Neural cell (in vitro differentiated cells): ENCODE data around the gene CCNA2. TPM values are rescaled to one million over a fixed set of nuclear protein-coding genes. Genes with fewer than 3 reads are reported as not detected.

ENCODE experiments used
- H2AFZ ChIP-seq: fragments of 200-600, 300-800 bp; sonication (generic), shearing (Covaris generic); 2 replicates; pipeline ENCODE4 v1.6.0; 2014; ENCODE audit warnings: low read depth, mild to moderate bottlenecking, antibody characterized with exemption, low read length, moderate library complexity
- H3F3A ChIP-seq: fragments of 200-600 bp; shearing (Covaris generic); 2 replicates; pipeline ENCODE4 v1.6.1; 2016; ENCODE audit warnings: mild to moderate bottlenecking, moderate library complexity, mixed read lengths, antibody characterized with exemption, low read length; ENCODE audit not compliant: insufficient read depth, poor library complexity, severe bottlenecking
- H3K27ac ChIP-seq: fragments of 200-600, 300-800 bp; sonication (generic), shearing (Covaris generic); 2 replicates; pipeline ENCODE4 v1.5.1; 2014; ENCODE audit warnings: mild to moderate bottlenecking, low read length, moderate library complexity
- H3K27me3 ChIP-seq: fragments of 300-800, 200-600 bp; sonication (generic), shearing (Covaris generic); 2 replicates; pipeline ENCODE4 v1.6.0; 2014; ENCODE audit warnings: mild to moderate bottlenecking, low read depth, low read length, moderate library complexity; ENCODE audit not compliant: insufficient read depth
- H3K36me3 ChIP-seq: fragments of 300-800, 200-600 bp; sonication (generic), shearing (Covaris generic); 2 replicates; pipeline ENCODE4 v1.5.1; 2014; ENCODE audit warnings: mild to moderate bottlenecking, antibody characterized with exemption, low read length, moderate library complexity; ENCODE audit not compliant: insufficient read depth
- H3K4me2 ChIP-seq: fragments of 300-800, 200-600 bp; sonication (generic), shearing (Covaris generic); 2 replicates; pipeline ENCODE4 v1.6.0; 2014; ENCODE audit warnings: mild to moderate bottlenecking, low read length
- H3K4me3 ChIP-seq: fragments of 300-800, 200-600 bp; sonication (generic), shearing (Covaris generic); 2 replicates; pipeline ENCODE4 v1.5.1; 2014; ENCODE audit warnings: mild to moderate bottlenecking, low read length, moderate library complexity
- H3K79me2 ChIP-seq: fragments of 200-600 bp; shearing (Covaris generic); replicated peaks from 2 replicates; pipeline ENCODE4 v1.6.0; 2014; ENCODE audit warnings: mild to moderate bottlenecking, low read length, moderate library complexity; ENCODE audit not compliant: insufficient read depth
- H3K9ac ChIP-seq: fragments of 300-800, 200-600 bp; sonication (generic), shearing (Covaris generic); 2 replicates; pipeline ENCODE4 v1.6.1; 2016; ENCODE audit warnings: mild to moderate bottlenecking, low read length, mixed read lengths
- H3K9me2 ChIP-seq: fragments of 200-600 bp; shearing (Covaris generic); 2 replicates; pipeline ENCODE4 v1.6.1; 2016; ENCODE audit warnings: mild to moderate bottlenecking, low read length, mixed read lengths; ENCODE audit not compliant: insufficient read depth
- H3K9me3 ChIP-seq: fragments of 200-600, 300-800 bp; sonication (generic), shearing (Covaris generic); 2 replicates; pipeline ENCODE4 v1.6.1; 2016; ENCODE audit warnings: mild to moderate bottlenecking, mixed run types, low read length, moderate library complexity, mixed read lengths
- H4K20me1 ChIP-seq: fragments of 200-600 bp; shearing (Covaris generic); 2 replicates; pipeline ENCODE4 v1.6.1; 2016; ENCODE audit warnings: mild to moderate bottlenecking, mixed run types; ENCODE audit not compliant: insufficient read depth
- EP300 ChIP-seq: fragments of 450-650 bp; conservative IDR thresholded peaks from 2 replicates; pipeline ENCODE4 v1.6.1; 2014; ENCODE audit warnings: antibody characterized with exemption, mild to moderate bottlenecking, moderate library complexity; ENCODE audit not compliant: poor library complexity, severe bottlenecking
- EZH2 ChIP-seq: fragments of 200-600, 300-800 bp; shearing (Covaris generic), sonication (generic); IDR thresholded peaks from 2 replicates; pipeline ENCODE4 v1.6.1; 2014; ENCODE audit warnings: antibody characterized with exemption, low read length, borderline replicate concordance, mild to moderate bottlenecking; ENCODE audit not compliant: insufficient read depth, poor library complexity, severe bottlenecking
- MXI1 ChIP-seq: fragments of 450-650 bp; conservative IDR thresholded peaks from 2 replicates; pipeline ENCODE4 v1.6.1; 2014; ENCODE audit warnings: antibody characterized with exemption, mild to moderate bottlenecking; ENCODE audit not compliant: poor library complexity, severe bottlenecking
- POLR2AphosphoS5 ChIP-seq: IDR thresholded peaks from 2 replicates; pipeline ENCODE4 v1.6.1; 2012
- RAD21 ChIP-seq: fragments of 450-650 bp; conservative IDR thresholded peaks from 2 replicates; pipeline ENCODE4 v1.6.1; 2014; ENCODE audit warnings: antibody characterized with exemption, mild to moderate bottlenecking, moderate library complexity
- SMC3 ChIP-seq: fragments of 450-650 bp; conservative IDR thresholded peaks from 2 replicates; pipeline ENCODE4 v1.6.1; 2014; ENCODE audit warnings: antibody characterized with exemption, mild to moderate bottlenecking, moderate library complexity; ENCODE audit not compliant: poor library complexity
- TAF1 ChIP-seq: IDR thresholded peaks from 2 replicates; pipeline ENCODE4 v1.6.1; 2012; ENCODE audit warnings: low read depth
- polyA plus RNA-seq: library from polyadenylated mRNA; depleted of rRNA; stranded (reverse); fragments of >200 nt; gene quantifications from 2 replicates; pipeline ENCODE4 v1.2.3, GENCODE V29; 2014
- TF ChIP-seq, protein P1 (sequence below): IDR thresholded peaks from 2 replicates; pipeline ENCODE4 v1.6.1; 2012; ENCODE audit warnings: borderline replicate concordance
- TF ChIP-seq, protein P2 (sequence below): fragments of 450-650 bp; IDR thresholded peaks from 2 replicates; pipeline ENCODE4 v1.5.1; 2014; ENCODE audit warnings: antibody characterized with exemption, mild to moderate bottlenecking, moderate library complexity; ENCODE audit not compliant: poor library complexity, severe bottlenecking

The CCNA2 gene
- polyA plus RNA-seq, 1 donor from 2014 or later: 7.5 TPM

DNA sequence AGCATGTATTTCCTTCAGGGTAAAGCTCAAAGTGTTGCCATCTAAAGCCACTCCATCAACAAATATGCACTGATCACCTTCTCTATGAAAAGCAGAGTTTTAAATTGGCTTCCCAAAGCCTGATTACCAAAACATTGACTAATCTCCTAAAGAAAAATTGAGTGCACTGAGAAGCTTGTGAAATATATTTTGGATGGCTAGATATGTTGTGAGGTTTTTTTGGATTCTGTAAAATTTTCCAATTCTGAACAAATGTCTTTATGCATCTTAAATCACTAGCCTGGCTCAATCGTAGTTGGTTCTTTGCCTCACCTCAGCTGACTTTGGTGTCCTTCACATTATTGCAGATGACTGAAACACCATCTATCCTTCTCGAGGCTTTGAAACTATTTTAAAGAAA lies 37.5 kb downstream of the CCNA2 start:
- Histone ChIP-seq H3K27ac (no peak overlapping the region), H3K79me2 (no peaks in the 10 kb centered on the region), H3K27me3 (no peaks in the 10 kb centered on the region), H3K9me2 (no peaks in the 10 kb centered on the region), H3K4me2 (no peak overlapping the region), H3F3A (no peaks in the 10 kb centered on the region), H3K9ac (no peak overlapping the region), H4K20me1 (no peaks in the 10 kb centered on the region), H3K9me3 (no peaks in the 10 kb centered on the region), H3K4me3 (no peak overlapping the region), H2AFZ (no peak overlapping the region), H3K36me3 (no peaks in the 10 kb centered on the region)
- TF ChIP-seq MXI1 (no peak), SMC3 (no peak), POLR2AphosphoS5 (no peak), TAF1 (no peak), RAD21 (no peak), EZH2 (no peak), EP300 (no peak)
- TF ChIP-seq, protein P1, sequence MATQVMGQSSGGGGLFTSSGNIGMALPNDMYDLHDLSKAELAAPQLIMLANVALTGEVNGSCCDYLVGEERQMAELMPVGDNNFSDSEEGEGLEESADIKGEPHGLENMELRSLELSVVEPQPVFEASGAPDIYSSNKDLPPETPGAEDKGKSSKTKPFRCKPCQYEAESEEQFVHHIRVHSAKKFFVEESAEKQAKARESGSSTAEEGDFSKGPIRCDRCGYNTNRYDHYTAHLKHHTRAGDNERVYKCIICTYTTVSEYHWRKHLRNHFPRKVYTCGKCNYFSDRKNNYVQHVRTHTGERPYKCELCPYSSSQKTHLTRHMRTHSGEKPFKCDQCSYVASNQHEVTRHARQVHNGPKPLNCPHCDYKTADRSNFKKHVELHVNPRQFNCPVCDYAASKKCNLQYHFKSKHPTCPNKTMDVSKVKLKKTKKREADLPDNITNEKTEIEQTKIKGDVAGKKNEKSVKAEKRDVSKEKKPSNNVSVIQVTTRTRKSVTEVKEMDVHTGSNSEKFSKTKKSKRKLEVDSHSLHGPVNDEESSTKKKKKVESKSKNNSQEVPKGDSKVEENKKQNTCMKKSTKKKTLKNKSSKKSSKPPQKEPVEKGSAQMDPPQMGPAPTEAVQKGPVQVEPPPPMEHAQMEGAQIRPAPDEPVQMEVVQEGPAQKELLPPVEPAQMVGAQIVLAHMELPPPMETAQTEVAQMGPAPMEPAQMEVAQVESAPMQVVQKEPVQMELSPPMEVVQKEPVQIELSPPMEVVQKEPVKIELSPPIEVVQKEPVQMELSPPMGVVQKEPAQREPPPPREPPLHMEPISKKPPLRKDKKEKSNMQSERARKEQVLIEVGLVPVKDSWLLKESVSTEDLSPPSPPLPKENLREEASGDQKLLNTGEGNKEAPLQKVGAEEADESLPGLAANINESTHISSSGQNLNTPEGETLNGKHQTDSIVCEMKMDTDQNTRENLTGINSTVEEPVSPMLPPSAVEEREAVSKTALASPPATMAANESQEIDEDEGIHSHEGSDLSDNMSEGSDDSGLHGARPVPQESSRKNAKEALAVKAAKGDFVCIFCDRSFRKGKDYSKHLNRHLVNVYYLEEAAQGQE: no peak
- TF ChIP-seq, protein P2, sequence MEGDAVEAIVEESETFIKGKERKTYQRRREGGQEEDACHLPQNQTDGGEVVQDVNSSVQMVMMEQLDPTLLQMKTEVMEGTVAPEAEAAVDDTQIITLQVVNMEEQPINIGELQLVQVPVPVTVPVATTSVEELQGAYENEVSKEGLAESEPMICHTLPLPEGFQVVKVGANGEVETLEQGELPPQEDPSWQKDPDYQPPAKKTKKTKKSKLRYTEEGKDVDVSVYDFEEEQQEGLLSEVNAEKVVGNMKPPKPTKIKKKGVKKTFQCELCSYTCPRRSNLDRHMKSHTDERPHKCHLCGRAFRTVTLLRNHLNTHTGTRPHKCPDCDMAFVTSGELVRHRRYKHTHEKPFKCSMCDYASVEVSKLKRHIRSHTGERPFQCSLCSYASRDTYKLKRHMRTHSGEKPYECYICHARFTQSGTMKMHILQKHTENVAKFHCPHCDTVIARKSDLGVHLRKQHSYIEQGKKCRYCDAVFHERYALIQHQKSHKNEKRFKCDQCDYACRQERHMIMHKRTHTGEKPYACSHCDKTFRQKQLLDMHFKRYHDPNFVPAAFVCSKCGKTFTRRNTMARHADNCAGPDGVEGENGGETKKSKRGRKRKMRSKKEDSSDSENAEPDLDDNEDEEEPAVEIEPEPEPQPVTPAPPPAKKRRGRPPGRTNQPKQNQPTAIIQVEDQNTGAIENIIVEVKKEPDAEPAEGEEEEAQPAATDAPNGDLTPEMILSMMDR: no peak

DNA sequence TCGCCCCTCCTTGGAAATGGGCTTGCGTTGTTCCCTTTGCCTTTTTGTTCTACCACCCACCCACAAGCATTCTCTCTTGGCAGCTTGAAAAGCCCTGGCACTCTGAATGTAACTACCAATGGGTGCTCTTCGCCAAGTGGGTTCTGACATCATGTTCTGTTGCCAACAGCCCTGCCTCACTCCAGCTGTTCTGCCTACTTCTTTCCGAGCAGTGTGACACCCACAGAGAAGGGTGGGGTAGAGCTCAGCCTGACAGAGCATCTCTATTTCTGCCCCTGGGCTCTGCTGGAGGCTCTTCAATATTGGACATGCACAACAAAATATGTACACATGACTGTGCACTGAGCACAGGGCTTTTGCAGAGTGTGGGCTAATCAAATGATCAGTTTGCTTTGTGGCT lies 38.2 kb downstream of the CCNA2 start:
- H3K9ac ChIP-seq: no peak overlapping the region
- no peaks in the 10 kb centered on the region for H3K36me3 ChIP-seq
- TF ChIP-seq RAD21 (no peak), SMC3 (no peak)
- TF ChIP-seq, protein P2: no peak
- TF ChIP-seq, protein P1: no peak
- H3K9me3 ChIP-seq: no peaks in the 10 kb centered on the region
- no peaks in the 10 kb centered on the region for H3K9me2 ChIP-seq
- no peaks in the 10 kb centered on the region for H3K79me2 ChIP-seq
- H3K4me2 ChIP-seq: no peak overlapping the region
- H4K20me1 ChIP-seq: no peaks in the 10 kb centered on the region
- no peak overlapping the region for H2AFZ ChIP-seq
- H3K27me3 ChIP-seq: no peaks in the 10 kb centered on the region
- no peak overlapping the region for H3K27ac ChIP-seq
- no peak overlapping the region for H3K4me3 ChIP-seq
- no peaks in the 10 kb centered on the region for H3F3A ChIP-seq
